ENCODE data around the gene NGEF.

Gene NGEF

GRCh38 chr2:232898592-232899543, 114.2 kb downstream of the NGEF start:
- Histone ChIP-seq H3K9ac (ENCODE audit: insufficient read length, low read depth) (no peak overlapping the region), H3K27me3 (ENCODE audit: insufficient read depth, insufficient read length) (peaks cover 67% of the 10 kb centered on the region), H3K36me3 (ENCODE audit: insufficient read depth, insufficient read length, low read length) (no peaks in the 10 kb centered on the region), H3K4me1 (ENCODE audit: insufficient read depth, insufficient read length) (peaks cover 12% of the 10 kb centered on the region), H3K4me3 (ENCODE audit: insufficient read length, low read depth) (no peak overlapping the region), H3K9me3 (ENCODE audit: insufficient read depth, low read length) (no peaks in the 10 kb centered on the region)
- no peak for DNase-seq (ENCODE audit: low read depth, low spot score)
- TF ChIP-seq YY1 (IDR thresholded peaks at IDR 0.05; ENCODE audit: insufficient read depth, insufficient read length) = no peak

GRCh38 chr2:232897598-232898408, 115.3 kb downstream of the NGEF start:
- H3K27me3 ChIP-seq (ENCODE audit: insufficient read depth, insufficient read length) = peaks cover 57% of the 10 kb centered on the region
- no peak overlapping the region for H3K9ac ChIP-seq (ENCODE audit: insufficient read length, low read depth)
- H3K9me3 ChIP-seq (ENCODE audit: insufficient read depth, low read length) = no peaks in the 10 kb centered on the region
- no peak for TF ChIP-seq YY1 (IDR thresholded peaks at IDR 0.05; ENCODE audit: insufficient read depth, insufficient read length)
- TF ChIP-seq SUZ12 (IDR thresholded peaks at IDR 0.05; ENCODE audit: extremely low read depth, insufficient read depth, insufficient read length) = no peak
- DNase-seq (ENCODE audit: low read depth, low spot score) = no peak
- no peaks in the 10 kb centered on the region for H3K36me3 ChIP-seq (ENCODE audit: insufficient read depth, insufficient read length, low read length)
- H3K4me1 ChIP-seq (ENCODE audit: insufficient read depth, insufficient read length) = peaks cover 11% of the 10 kb centered on the region
- H3K4me3 ChIP-seq (ENCODE audit: insufficient read length, low read depth) = no peak overlapping the region

GRCh38 chr2:232896720-232897597, 116.1 kb downstream of the NGEF start:
- DNase-seq (ENCODE audit: low read depth, low spot score) = no peak
- no peak for TF ChIP-seq SUZ12 (IDR thresholded peaks at IDR 0.05; ENCODE audit: extremely low read depth, insufficient read depth, insufficient read length)
- no peak for TF ChIP-seq ZNF274 (IDR thresholded peaks at IDR 0.05; ENCODE audit: low read depth, low read length)
- TF ChIP-seq YY1 (IDR thresholded peaks at IDR 0.05; ENCODE audit: insufficient read depth, insufficient read length) = no peak
- Histone ChIP-seq H3K9me3 (ENCODE audit: insufficient read depth, low read length) (no peaks in the 10 kb centered on the region), H3K4me3 (ENCODE audit: insufficient read length, low read depth) (no peak overlapping the region), H3K36me3 (ENCODE audit: insufficient read depth, insufficient read length, low read length) (no peaks in the 10 kb centered on the region), H3K9ac (ENCODE audit: insufficient read length, low read depth) (no peak overlapping the region), H3K27me3 (ENCODE audit: insufficient read depth, insufficient read length) (peaks cover 49% of the 10 kb centered on the region), H3K4me1 (ENCODE audit: insufficient read depth, insufficient read length) (peaks cover 11% of the 10 kb centered on the region)

- H3K9ac ChIP-seq (ENCODE audit: insufficient read length, low read depth) = no peak overlapping the region
- TF ChIP-seq SUZ12 (IDR thresholded peaks at IDR 0.05; ENCODE audit: extremely low read depth, insufficient read depth, insufficient read length) (no peak), YY1 (IDR thresholded peaks at IDR 0.05; ENCODE audit: insufficient read depth, insufficient read length) (no peak), ZNF274 (IDR thresholded peaks at IDR 0.05; ENCODE audit: low read depth, low read length) (no peak)
- peaks cover 9% of the 10 kb centered on the region for H3K4me1 ChIP-seq (ENCODE audit: insufficient read depth, insufficient read length)
These were observed 116.9 kb downstream of the NGEF start for GRCh38 chr2:232896111-232896510.

GRCh38 chr2:232894746-232895145, 118.3 kb downstream of the NGEF start:
- Histone ChIP-seq H3K36me3 (ENCODE audit: insufficient read depth, insufficient read length, low read length) (no peaks in the 10 kb centered on the region), H3K27me3 (ENCODE audit: insufficient read depth, insufficient read length) (peaks cover 27% of the 10 kb centered on the region), H3K9ac (ENCODE audit: insufficient read length, low read depth) (no peak overlapping the region), H3K4me1 (ENCODE audit: insufficient read depth, insufficient read length) (peaks cover 17% of the 10 kb centered on the region), H3K4me3 (ENCODE audit: insufficient read length, low read depth) (no peak overlapping the region), H3K9me3 (ENCODE audit: insufficient read depth, low read length) (no peaks in the 10 kb centered on the region)
- DNase-seq (ENCODE audit: low read depth, low spot score) = no peak
- TF ChIP-seq YY1 (IDR thresholded peaks at IDR 0.05; ENCODE audit: insufficient read depth, insufficient read length) = no peak
- no peak for TF ChIP-seq ZNF274 (IDR thresholded peaks at IDR 0.05; ENCODE audit: low read depth, low read length)
- TF ChIP-seq SUZ12 (IDR thresholded peaks at IDR 0.05; ENCODE audit: extremely low read depth, insufficient read depth, insufficient read length) = no peak

More at GRCh38 chr2:232896111-232896510, 116.9 kb downstream of the NGEF start:
- peaks cover 41% of the 10 kb centered on the region for H3K27me3 ChIP-seq (ENCODE audit: insufficient read depth, insufficient read length)
- no peak overlapping the region for H3K4me3 ChIP-seq (ENCODE audit: insufficient read length, low read depth)
- no peaks in the 10 kb centered on the region for H3K9me3 ChIP-seq (ENCODE audit: insufficient read depth, low read length)
- no peaks in the 10 kb centered on the region for H3K36me3 ChIP-seq (ENCODE audit: insufficient read depth, insufficient read length, low read length)
- no peak for DNase-seq (ENCODE audit: low read depth, low spot score)

GRCh38 chr2:232894251-232894650, 118.8 kb downstream of the NGEF start:
- H3K36me3 ChIP-seq (ENCODE audit: insufficient read depth, insufficient read length, low read length) = no peaks in the 10 kb centered on the region
- no peak overlapping the region for H3K4me3 ChIP-seq (ENCODE audit: insufficient read length, low read depth)

More at GRCh38 chr2:232894251-232894650, 118.8 kb downstream of the NGEF start:
- Histone ChIP-seq H3K27me3 (ENCODE audit: insufficient read depth, insufficient read length) (peaks cover 22% of the 10 kb centered on the region), H3K4me1 (ENCODE audit: insufficient read depth, insufficient read length) (peaks cover 17% of the 10 kb centered on the region), H3K9ac (ENCODE audit: insufficient read length, low read depth) (no peak overlapping the region), H3K9me3 (ENCODE audit: insufficient read depth, low read length) (no peaks in the 10 kb centered on the region)
- no peak for DNase-seq (ENCODE audit: low read depth, low spot score)
- TF ChIP-seq YY1 (IDR thresholded peaks at IDR 0.05; ENCODE audit: insufficient read depth, insufficient read length) = no peak
- TF ChIP-seq SUZ12 (IDR thresholded peaks at IDR 0.05; ENCODE audit: extremely low read depth, insufficient read depth, insufficient read length) = no peak
- TF ChIP-seq ZNF274 (IDR thresholded peaks at IDR 0.05; ENCODE audit: low read depth, low read length) = no peak
